GM12865 (cell line): ENCODE measurements around the gene ITSN2.
"Not testable (repeated sequence)": the region's sequence is repeated elsewhere in the genome, so short reads cannot be mapped to it uniquely, and the experiment has no call there.

ENCODE experiments used
- DNase-seq: peaks from one replicate; pipeline ENCODE4 v3.0.0; 2010; ENCODE audit warnings: low read depth
- H3K4me3 ChIP-seq: 2 replicates; pipeline ENCODE4 v1.5.1; 2011; ENCODE audit warnings: mild to moderate bottlenecking, low read depth, low read length, control low read depth
- CTCF ChIP-seq: IDR thresholded peaks from 2 replicates; pipeline ENCODE4 v1.5.1; 2011; ENCODE audit warnings: low read length, control low read depth, low read depth, inconsistent platforms; ENCODE audit not compliant: insufficient read depth; ENCODE audit errors: missing control alignments

ITSN2 gene

GRCh38 chr2:24204505-24204904 is 155.8 kb downstream of the ITSN2 start:
- no peak for TF ChIP-seq CTCF
- no peak for DNase-seq
- no peak overlapping the region for H3K4me3 ChIP-seq

DNA sequence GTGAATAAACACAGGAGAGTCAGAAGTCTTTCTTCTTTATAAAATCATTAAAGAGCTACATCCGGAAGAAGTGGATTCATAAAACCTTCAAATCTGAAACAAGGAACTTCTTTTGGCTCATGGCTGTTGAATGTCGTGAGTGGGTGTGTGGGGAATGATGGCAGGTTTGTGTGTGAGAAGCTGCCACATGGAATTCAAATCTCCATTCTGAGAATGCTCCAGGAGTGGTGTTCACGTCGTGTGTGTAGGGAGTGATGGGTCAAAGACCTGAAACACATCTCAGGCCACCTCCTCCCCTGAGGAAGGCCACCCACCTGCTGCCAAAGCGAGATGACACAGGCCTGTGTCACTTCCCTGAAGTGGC is 156.6 kb downstream of the ITSN2 start:
- no peak overlapping the region for H3K4me3 ChIP-seq
- no peak for DNase-seq
- TF ChIP-seq CTCF, result no peak

GRCh38 chr2:24203029-24203786 is 157.1 kb downstream of the ITSN2 start:
- TF ChIP-seq CTCF, result no peak
- DNase-seq, result no peak

GRCh38 chr2:24200799-24201198 is 159.5 kb downstream of the ITSN2 start:
- TF ChIP-seq CTCF, result no peak
- no peak for DNase-seq

More at GRCh38 chr2:24203029-24203786, 157.1 kb downstream of the ITSN2 start:
- no peak overlapping the region for H3K4me3 ChIP-seq

GRCh38 chr2:24199968-24200590 is 160.3 kb downstream of the ITSN2 start:
- H3K4me3 ChIP-seq, result no peak overlapping the region
- TF ChIP-seq CTCF, result no peak
- no peak for DNase-seq

More at GRCh38 chr2:24200799-24201198, 159.5 kb downstream of the ITSN2 start:
- no peak overlapping the region for H3K4me3 ChIP-seq

DNA sequence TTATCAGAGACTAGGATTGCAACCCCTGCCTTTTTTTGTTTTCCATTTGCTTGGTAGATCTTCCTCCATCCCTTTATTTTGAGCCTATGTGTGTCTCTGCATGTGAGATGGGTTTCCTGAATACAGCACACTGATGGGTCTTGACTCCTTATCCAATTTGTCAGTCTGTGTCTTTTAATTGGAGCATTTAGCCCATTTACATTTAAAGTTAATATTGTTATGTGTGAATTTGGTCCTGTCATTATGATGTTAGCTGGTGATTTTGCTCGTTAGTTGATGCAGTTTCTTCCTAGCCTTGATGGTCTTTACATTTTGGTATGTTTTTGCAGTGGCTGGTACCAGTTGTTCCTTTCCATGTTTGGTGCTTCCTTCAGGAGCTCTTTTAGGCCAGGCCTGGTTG is 163.1 kb downstream of the ITSN2 start:
- not testable (repeated sequence) for DNase-seq, H3K4me3 ChIP-seq

- TF ChIP-seq CTCF, result no peak
- no peak for DNase-seq
- H3K4me3 ChIP-seq, result no peak overlapping the region
Observed at GRCh38 chr2:24191848-24192247, 168.5 kb downstream of the ITSN2 start.
